ENCODE data around the gene LACTB. TPM values are rescaled to one million over a fixed set of nuclear protein-coding genes. Genes with fewer than 3 reads are reported as not detected.

The LACTB gene
- total and polyA plus RNA-seq, 2 of the 13 experiments (the other 11 are each of a cell fraction or from before 2014, with no cell fraction given) = 14.8 to 23.0 TPM

- TF ChIP-seq ZNF710 (CRISPR knock-in tag; IDR thresholded peaks at IDR 0.05; ENCODE audit: borderline replicate concordance) = peak; percentile 40; the same call in 1 of the 2 replicates
- peak; percentile 94 for TF ChIP-seq PHF8 (CRISPR knock-in tag; IDR thresholded peaks at IDR 0.05)
- TF ChIP-seq ZNF704 (CRISPR knock-in tag; IDR thresholded peaks at IDR 0.05; ENCODE audit: borderline replicate concordance) = peak; percentile 74; the same call in 1 of the 2 replicates
- TF ChIP-seq ZZZ3 (CRISPR knock-in tag; IDR thresholded peaks at IDR 0.05; ENCODE audit: borderline replicate concordance) = peak; percentile 6; the same call in 1 of the 2 replicates
- TF ChIP-seq FOXA1 (IDR thresholded peaks at IDR 0.05) = no peak
- TF ChIP-seq FOXA1 (CRISPR knock-in tag; IDR thresholded peaks at IDR 0.05) = peak; percentile 63
- no peak for TF ChIP-seq ZSCAN22 (CRISPR knock-in tag; IDR thresholded peaks at IDR 0.05)
- TF ChIP-seq HNRNPUL1 (IDR thresholded peaks at IDR 0.05; ENCODE audit: low read depth, low read length) = no peak
- no peak for TF ChIP-seq ZNF513 (CRISPR knock-in tag; conservative IDR thresholded peaks at IDR 0.05)
- TF ChIP-seq NBN (conservative IDR thresholded peaks at IDR 0.05) = no peak
- TF ChIP-seq PAF1 (CRISPR knock-in tag; IDR thresholded peaks at IDR 0.05) = no peak
- TF ChIP-seq GPN1 (CRISPR knock-in tag; IDR thresholded peaks at IDR 0.05; ENCODE audit: borderline replicate concordance) = 0 out of 2 replicates have a peak, but pooled peaks have one; percentile 7
- TF ChIP-seq ZSCAN5A (CRISPR knock-in tag; IDR thresholded peaks at IDR 0.05; ENCODE audit: borderline replicate concordance) = no peak
- peak; percentile 55; the same call in 1 of the 2 replicates for TF ChIP-seq ARHGAP35 (CRISPR knock-in tag; IDR thresholded peaks at IDR 0.05; ENCODE audit: borderline replicate concordance)
- TF ChIP-seq ZFX (CRISPR knock-in tag; IDR thresholded peaks at IDR 0.05; ENCODE audit: low read depth) = peak; percentile 93
- TF ChIP-seq ZNF274 (CRISPR knock-in tag; IDR thresholded peaks at IDR 0.05) = peak; percentile 61; the same call in 1 of the 2 replicates
- TF ChIP-seq RARA (CRISPR knock-in tag; IDR thresholded peaks at IDR 0.05) = peak; percentile 43
- peak; percentile 86 for TF ChIP-seq ZNF776 (CRISPR knock-in tag; IDR thresholded peaks at IDR 0.05)
- TF ChIP-seq ZNF580 (CRISPR knock-in tag; IDR thresholded peaks at IDR 0.05; ENCODE audit: borderline replicate concordance, low read depth) = peak; percentile 84
- peak; percentile 58; the same call in 1 of the 2 replicates for TF ChIP-seq NRL (CRISPR knock-in tag; IDR thresholded peaks at IDR 0.05; ENCODE audit: borderline replicate concordance)
- peak; percentile 83; the same call in 1 of the 2 replicates for TF ChIP-seq MAX (IDR thresholded peaks at IDR 0.05)
- TF ChIP-seq KLF15 (CRISPR knock-in tag; IDR thresholded peaks at IDR 0.05; ENCODE audit: borderline replicate concordance) = peak; percentile 85; the same call in 1 of the 2 replicates
- TF ChIP-seq THYN1 (CRISPR knock-in tag; IDR thresholded peaks at IDR 0.05; ENCODE audit: borderline replicate concordance, low read depth) = no peak
Measured at GRCh38 chr15:63157118-63157843, 35.6 kb downstream of the LACTB start, which contains the start of gene RPS27L (continued).

Data from HepG2 (cell line).